NCI-H1105 (cell line): ENCODE measurements around the gene MRPL33.

ENCODE experiments used
- DNase-seq: peaks from one replicate; lab custom pipeline; 2025; lab: John Stamatoyannopoulos, UW

Gene MRPL33

GRCh38 chr2:27776696-27777095 is 5.2 kb downstream of the MRPL33 start:
- DNase-seq: no peak

- no peak for DNase-seq
Observed at GRCh38 chr2:27779417-27780055, 8.0 kb downstream of the MRPL33 start.

GRCh38 chr2:27781496-27781895 is 10.0 kb downstream of the MRPL33 start:
- DNase-seq: no peak

- no peak for DNase-seq
Observed at GRCh38 chr2:27782701-27783100, 11.2 kb downstream of the MRPL33 start.

- no peak for DNase-seq
Observed at GRCh38 chr2:27790796-27791195, 19.3 kb downstream of the MRPL33 start.

GRCh38 chr2:27792759-27793158 is 21.2 kb downstream of the MRPL33 start:
- no peak for DNase-seq

GRCh38 chr2:27795093-27795834 is 23.7 kb downstream of the MRPL33 start:
- DNase-seq: no peak

- no peak for DNase-seq
Observed at GRCh38 chr2:27795868-27796277, 24.4 kb downstream of the MRPL33 start.

- DNase-seq: no peak
Observed at GRCh38 chr2:27796791-27797765, 25.6 kb downstream of the MRPL33 start.

- no peak for DNase-seq
Observed at GRCh38 chr2:27797841-27798240, 26.3 kb downstream of the MRPL33 start.

- DNase-seq: no peak
Observed at GRCh38 chr2:27798486-27798885, 27.0 kb downstream of the MRPL33 start.

- DNase-seq: no peak
Observed at GRCh38 chr2:27798948-27799645, 27.6 kb downstream of the MRPL33 start.

- DNase-seq: no peak
Observed at GRCh38 chr2:27799646-27800010, 28.1 kb downstream of the MRPL33 start.

GRCh38 chr2:27800856-27801255 is 29.3 kb downstream of the MRPL33 start:
- DNase-seq: no peak

- no peak for DNase-seq
Observed at GRCh38 chr2:27802547-27802946, 31.0 kb downstream of the MRPL33 start.

GRCh38 chr2:27803046-27803445 is 31.5 kb downstream of the MRPL33 start:
- no peak for DNase-seq

GRCh38 chr2:27804146-27804545 is 32.6 kb downstream of the MRPL33 start:
- DNase-seq: no peak

GRCh38 chr2:27805180-27805579 is 33.7 kb downstream of the MRPL33 start:
- no peak for DNase-seq

GRCh38 chr2:27806311-27807059 is 35.0 kb downstream of the MRPL33 start:
- DNase-seq: no peak

- no peak for DNase-seq
Observed at GRCh38 chr2:27807476-27807875, 36.0 kb downstream of the MRPL33 start.

GRCh38 chr2:27808418-27808817 is 36.9 kb downstream of the MRPL33 start:
- no peak for DNase-seq
